GM23248 (cell line): ENCODE data around the gene PABPC1L.

ENCODE experiments used
- EZH2 ChIP-seq: fragments of 200-600 bp; sonication (generic); IDR thresholded peaks from 2 replicates; pipeline ENCODE4 v1.6.1; 2018; ENCODE audit warnings: antibody characterized with exemption, mild to moderate bottlenecking; ENCODE audit not compliant: insufficient read depth, poor library complexity, severe bottlenecking
- EZH2phosphoT487 ChIP-seq: fragments of 200-600 bp; sonication (generic); IDR thresholded peaks from 2 replicates; pipeline ENCODE4 v1.6.1; 2018; ENCODE audit warnings: antibody characterized with exemption, moderate library complexity, mild to moderate bottlenecking, low read depth; ENCODE audit not compliant: insufficient read depth

DNA sequence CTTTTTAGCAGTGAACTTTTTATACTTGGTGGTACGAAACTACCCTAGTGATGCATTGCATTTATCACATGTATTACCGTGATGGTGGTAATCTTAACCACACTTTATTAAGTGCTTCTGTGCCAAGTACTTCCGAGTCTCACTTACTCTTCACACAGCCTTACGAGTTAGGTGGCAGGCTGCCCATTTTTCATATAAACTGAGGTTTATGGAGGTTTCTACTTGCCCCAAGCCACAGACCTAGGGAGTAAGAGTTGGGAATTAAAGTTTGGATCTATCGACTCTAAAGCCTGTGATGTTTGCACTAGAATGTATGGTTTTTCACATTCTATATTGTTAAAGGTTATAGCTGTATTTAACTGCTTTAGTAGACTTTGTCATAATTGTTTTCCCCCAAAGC, 5.5 kb upstream of the PABPC1L start:
- TF ChIP-seq EZH2 (no peak), EZH2phosphoT487 (no peak)
